Neural crest cell (in vitro differentiated cells): Measurements from ENCODE around the gene ARL2. TPM values are rescaled to one million over a fixed set of nuclear protein-coding genes. Genes with fewer than 3 reads are reported as not detected.

Experiments used
- DNase-seq: peaks from one replicate; pipeline ENCODE4 v3.0.0; 2021; ENCODE audit warnings: low read depth, mixed read lengths, low spot score
- H3K27ac Mint-ChIP-seq: one replicate; pipeline ENCODE4 v1.8.0; 2021; ENCODE audit warnings: mild to moderate bottlenecking, mixed read lengths; ENCODE audit not compliant: unreplicated experiment
- H3K27me3 Mint-ChIP-seq: 2 replicates; pipeline ENCODE4 v1.8.0; 2021; ENCODE audit warnings: low read depth, mild to moderate bottlenecking, mixed read lengths
- H3K36me3 Mint-ChIP-seq: 2 replicates; pipeline ENCODE4 v1.8.0; 2021; ENCODE audit warnings: low read depth, mild to moderate bottlenecking, mixed read lengths
- H3K4me1 Mint-ChIP-seq: 2 replicates; pipeline ENCODE4 v1.8.0; 2021; ENCODE audit warnings: mixed read lengths
- H3K4me3 Mint-ChIP-seq: one replicate; pipeline ENCODE4 v1.8.0; 2021; ENCODE audit warnings: mild to moderate bottlenecking, mixed read lengths
- H3K9me3 Mint-ChIP-seq: 2 replicates; pipeline ENCODE4 v1.8.0; 2021; ENCODE audit warnings: mixed read lengths
- CTCF ChIP-seq: fragments of 200-600 bp; sonication (generic); conservative IDR thresholded peaks from 2 replicates; pipeline ENCODE4 v1.5.0; 2021; ENCODE audit warnings: antibody characterized with exemption, mild to moderate bottlenecking
- long read RNA-seq: library from polyadenylated mRNA; unstranded; transcript quantifications from one replicate; pipeline ENCODE4 v2.0.0, GENCODE V29; 2020
- total RNA-seq: library from RNA; stranded (reverse); gene quantifications from 2 replicates; pipeline ENCODE4 v1.2.1, GENCODE V29; 2021

Gene ARL2
- 112 and 117 TPM in 2 replicates for total RNA-seq
- long read RNA-seq, transcript ARL2-201 (5 exons, 979 nt) = major isoform, 10 of 14 reads
- long read RNA-seq, partial matches to known transcripts = 1 of 14 reads
- long read RNA-seq, other reads (novel, unspliced or antisense) = 1 of 14 reads

- Mint-ChIP-seq H3K27me3 (no peaks in the 10 kb centered on the region), H3K27ac (peak within 1 kb of the TSS; percentile 99), H3K36me3 (peaks cover 13% of the 10 kb centered on the region), H3K4me3 (peak within 1 kb of the TSS; percentile 91), H3K9me3 (no peaks in the 10 kb centered on the region), H3K4me1 (peaks cover 21% of the 10 kb centered on the region)
- peak; percentile 79 for TF ChIP-seq CTCF
- peak; percentile 92 for DNase-seq
Measured at GRCh38 chr11:65013888-65014725, at the start of gene ARL2. ARL2 (plus strand) TSS chr11:65014160; CDS start chr11:65014208, 48 bp downstream.

- Mint-ChIP-seq H3K27me3 (no peaks in the 10 kb centered on the region), H3K4me1 (no peaks in the 10 kb centered on the region), H3K27ac (no peak overlapping the region), H3K4me3 (no peak overlapping the region), H3K9me3 (no peaks in the 10 kb centered on the region), H3K36me3 (no peaks in the 10 kb centered on the region)
- DNase-seq = no peak
- TF ChIP-seq CTCF = no peak
Measured at GRCh38 chr11:64967375-64967774, 46.6 kb upstream of the ARL2 start.

GRCh38 chr11:64969209-64969608 lies 44.8 kb upstream of the ARL2 start:
- Mint-ChIP-seq H3K4me1 (no peaks in the 10 kb centered on the region), H3K9me3 (no peaks in the 10 kb centered on the region), H3K36me3 (no peaks in the 10 kb centered on the region), H3K27me3 (no peaks in the 10 kb centered on the region), H3K4me3 (no peak overlapping the region), H3K27ac (no peak overlapping the region)
- no peak for TF ChIP-seq CTCF
- DNase-seq = no peak

- no peak for DNase-seq
- Mint-ChIP-seq H3K27ac (no peak overlapping the region), H3K9me3 (no peaks in the 10 kb centered on the region), H3K4me1 (no peaks in the 10 kb centered on the region), H3K4me3 (no peak overlapping the region), H3K36me3 (no peaks in the 10 kb centered on the region), H3K27me3 (no peaks in the 10 kb centered on the region)
- no peak for TF ChIP-seq CTCF
Measured at GRCh38 chr11:64970731-64971151, 43.2 kb upstream of the ARL2 start.

- Mint-ChIP-seq H3K4me1 (no peaks in the 10 kb centered on the region), H3K27ac (no peak within 1 kb of the TSS), H3K27me3 (no peaks in the 10 kb centered on the region), H3K9me3 (no peaks in the 10 kb centered on the region), H3K4me3 (no peak within 1 kb of the TSS), H3K36me3 (no peaks in the 10 kb centered on the region)
- no peak for DNase-seq
- TF ChIP-seq CTCF = no peak
Measured at GRCh38 chr11:64971421-64972233, 42.3 kb upstream of the ARL2 start, which contains the start of gene MAJIN. MAJIN (minus strand) TSS chr11:64972108; CDS start chr11:64959405, 12,703 bp downstream.
